Heart right ventricle (tissue), 16 donors: ENCODE data around the gene THEMIS. TPM values are rescaled to one million over a fixed set of nuclear protein-coding genes. Genes with fewer than 3 reads are reported as not detected.
A peak's percentile ranks its signal among the peaks of the same experiment; 100 is the strongest.

Source experiments
- ATAC-seq, 8 donors: fragments of 200-7000 bp; cut with Tn5 transposase; one replicate each; pipeline ENCODE4 v1.9.1; 2020; ENCODE audit warnings: mild to moderate bottlenecking in 8 of 8, moderate library complexity in 8 of 8, moderate number of reproducible peaks in 1 of 8
- DNase-seq, 2 donors: peaks; one replicate each; pipeline ENCODE4 v3.0.0-alpha.2; 2020
- H3K27ac ChIP-seq, 10 donors: fragments of 200-600 bp; sonication (generic) in 2 of 10; one replicate each; pipeline versions ENCODE4 v1.5.0 to v1.8.0; 2020 to 2022; ENCODE audit warnings: mild to moderate bottlenecking in 3 of 10
- H3K27me3 ChIP-seq, 7 donors: fragments of 200-600 bp; one replicate each; pipeline ENCODE4 v1.8.0; 2021 to 2022; ENCODE audit warnings: mild to moderate bottlenecking in 2 of 7
- H3K36me3 ChIP-seq, 9 donors: fragments of 200-600 bp; sonication (generic) in 1 of 9; one replicate each; pipeline versions ENCODE4 v1.5.0 to v1.8.0; 2020 to 2022; ENCODE audit warnings: mild to moderate bottlenecking in 2 of 9
- H3K4me1 ChIP-seq, 9 donors: fragments of 200-600 bp; sonication (generic) in 1 of 9; one replicate each; pipeline versions ENCODE4 v1.5.0 to v1.8.0; 2020 to 2022; ENCODE audit warnings: mild to moderate bottlenecking in 4 of 9
- H3K4me3 ChIP-seq, 10 donors: fragments of 200-600 bp; sonication (generic) in 2 of 10; one replicate each; pipeline versions ENCODE4 v1.5.0 to v1.8.0; 2020 to 2022; ENCODE audit warnings: mild to moderate bottlenecking in 7 of 10, moderate library complexity in 2 of 10
- H3K9me3 ChIP-seq, 11 donors: fragments of 200-600 bp in 10 of 11; sonication (generic) in 2 of 11; one replicate each; pipeline versions ENCODE4 v1.5.0 to v1.8.0; 2013 to 2022; ENCODE audit warnings: mild to moderate bottlenecking in 2 of 11, control low read depth in 1 of 11, moderate library complexity in 1 of 11
- CTCF ChIP-seq, 9 donors: fragments of 200-600 bp; sonication (generic) in 2 of 9; IDR thresholded peaks; one replicate each; pipeline versions ENCODE4 v1.5.0 to v1.8.0; 2021 to 2022; ENCODE audit warnings: antibody characterized with exemption in 9 of 9, mild to moderate bottlenecking in 5 of 9, moderate library complexity in 1 of 9
- WGBS, 2 donors: extraction: QIAGEN DNeasy Blood & Tissue Kit; methylation state at CpG; one replicate each; pipeline ENCODE4 v1.1.7; 2013; ENCODE audit warnings: inconsistent platforms in 1 of 2; 5-methylcytosine and 5-hydroxymethylcytosine counted together
- intact Hi-C, 10 donors: fragments of 100-400 bp; cut with DNase I; formaldehyde crosslinking; loops; one replicate each; pipeline versions ENCODE4 v1.11.1 to v1.14.2; 2022
- polyA plus RNA-seq, 2 donors: library from polyadenylated mRNA; stranded (reverse); fragments of 200-250 nt; gene quantifications; one replicate each; pipeline ENCODE4 v1.2.3, GENCODE V29; 2013
- total RNA-seq, 10 donors: library from RNA; stranded (reverse); fragmentation: NEBNext Ultra II Directional in 3 of 10; extraction: Animal tissue kit (Norgen Biotek cat#: 25700) in 3 of 10; gene quantifications; one replicate each; pipeline versions ENCODE4 v1.2.1 to v1.2.4, GENCODE V29; 2021 to 2023
- donor health status: Arrhythmogenic right ventricular cardiomyopathy.
- donor health status: ischemic (EF 13 %, LVEDD 7.1; RV severe dilation, severe dysfunction).
- donor health status: healthy with polysubstance abuse.
- donor health status: DM: no; HTN: yes; CAD: no.
- donor health status: DM: no; HTN: no; CAD: no.
- donor health status: ischemic (EF 25% LVEDD 6.9; RV normal size, moderate dysfunction).
- donor health status: ischemic (EF 25% LVEDD 5.7; RV mildly dilated, moderate dysfunction).
- donor health status: healthy.
- donor health status: DM: yes; HTN: yes; CAD: no.
- donor health status: Ischemic cardiomyopathy.
- donor health status: ischemic (EF 35%, LVEDD 5.7; RV mildly dilated, moderate dysfunction).
- donor health status: nonischemic (EF 11% LVEDD 7.7; RV severe dilation, severe dysfunction).
- donor health status: DM: yes; HTN: yes; CAD: no.
- donor health status: PGD.
- donor health status: ischemic (EF 29% LVEDD 5.4; RV normal size, mild dysfunction).
- donor health status: nonischemic (EF 23%, LVEDD 6.1; RV moderate dilation, normal function).

The THEMIS gene
- total and polyA plus RNA-seq, 12 donors: 0.01 to 2.0 (median 0.14) TPM; not detected in 4

DNA sequence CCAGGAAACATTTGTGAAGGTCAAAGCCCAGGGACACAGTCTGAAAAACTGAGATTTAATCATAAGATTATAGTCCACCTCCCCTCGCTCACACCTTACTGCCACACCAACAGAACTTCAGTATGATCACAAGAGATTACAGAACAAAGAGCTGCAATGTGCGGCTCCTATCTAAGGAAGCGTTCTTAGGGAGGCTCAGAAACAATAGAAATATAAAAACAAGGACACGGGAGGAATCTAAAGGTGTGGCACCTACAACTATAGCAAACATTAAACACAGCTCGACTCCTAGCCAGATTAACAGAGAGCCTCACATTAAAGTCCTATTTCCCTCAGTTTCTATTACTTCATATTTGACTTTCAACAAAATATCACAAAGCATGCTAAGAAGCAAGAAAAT lies 40.4 kb upstream of the THEMIS start:
- ATAC-seq (no peak), DNase-seq (no peak)
- H3K27ac ChIP-seq: no peak overlapping the region
- H3K9me3 ChIP-seq: peaks cover 0 to 3% (median 0%) of the 10 kb centered on the region in 11 donors
- no peak overlapping the region for H3K4me3 ChIP-seq
- intact Hi-C loops: no loop called here
- TF ChIP-seq CTCF (IDR thresholded peaks at IDR 0.05): no peak
- 75 to 81% methylated on average over 5 of the region's 5 CpGs for WGBS, 2 donors
- H3K27me3 ChIP-seq: no peaks in the 10 kb centered on the region
- H3K36me3 ChIP-seq: no peaks in the 10 kb centered on the region
- peaks cover 0 to 23% (median 0%) of the 10 kb centered on the region in 9 donors for H3K4me1 ChIP-seq

GRCh38 chr6:127939442-127940066 lies 38.7 kb upstream of the THEMIS start:
- 43 to 62% methylated on average over 3 of the region's 3 CpGs for WGBS, 2 donors
- no peak overlapping the region for H3K4me3 ChIP-seq
- no peak for TF ChIP-seq CTCF (IDR thresholded peaks at IDR 0.05)
- no peak for ATAC-seq
- no peaks in the 10 kb centered on the region for H3K9me3 ChIP-seq
- H3K27me3 ChIP-seq: no peaks in the 10 kb centered on the region
- no peak for DNase-seq
- peaks cover 0 to 23% (median 0%) of the 10 kb centered on the region in 9 donors for H3K4me1 ChIP-seq
- H3K27ac ChIP-seq: peak overlapping the region in 1 of 10 donors; percentile 59
- no peaks in the 10 kb centered on the region for H3K36me3 ChIP-seq
- intact Hi-C loops: no loop called here

GRCh38 chr6:127938701-127939100 lies 37.8 kb upstream of the THEMIS start:
- peaks cover 0 to 4% (median under 1%) of the 10 kb centered on the region in 11 donors for H3K9me3 ChIP-seq
- no peaks in the 10 kb centered on the region for H3K27me3 ChIP-seq
- intact Hi-C loops: no loop called here
- TF ChIP-seq CTCF (IDR thresholded peaks at IDR 0.05): no peak
- no peak overlapping the region for H3K4me3 ChIP-seq
- DNase-seq (no peak), ATAC-seq (no peak)
- H3K36me3 ChIP-seq: no peaks in the 10 kb centered on the region
- peaks cover 0 to 23% (median 0%) of the 10 kb centered on the region in 9 donors for H3K4me1 ChIP-seq
- peak overlapping the region in 1 of 10 donors; percentile 59 for H3K27ac ChIP-seq

GRCh38 chr6:127937747-127938146 lies 36.9 kb upstream of the THEMIS start:
- ATAC-seq (no peak), DNase-seq (no peak)
- no peak for TF ChIP-seq CTCF (IDR thresholded peaks at IDR 0.05)
- H3K27me3 ChIP-seq: no peaks in the 10 kb centered on the region
- H3K9me3 ChIP-seq: peaks cover 0 to 12% (median 9%) of the 10 kb centered on the region in 11 donors
- no peak overlapping the region for H3K4me3 ChIP-seq
- intact Hi-C loops: no loop called here
- no peak overlapping the region for H3K27ac ChIP-seq
- H3K4me1 ChIP-seq: peaks cover 0 to 23% (median 0%) of the 10 kb centered on the region in 9 donors
- H3K36me3 ChIP-seq: no peaks in the 10 kb centered on the region
